ENCODE measurements around the gene TUBB6.

DNA sequence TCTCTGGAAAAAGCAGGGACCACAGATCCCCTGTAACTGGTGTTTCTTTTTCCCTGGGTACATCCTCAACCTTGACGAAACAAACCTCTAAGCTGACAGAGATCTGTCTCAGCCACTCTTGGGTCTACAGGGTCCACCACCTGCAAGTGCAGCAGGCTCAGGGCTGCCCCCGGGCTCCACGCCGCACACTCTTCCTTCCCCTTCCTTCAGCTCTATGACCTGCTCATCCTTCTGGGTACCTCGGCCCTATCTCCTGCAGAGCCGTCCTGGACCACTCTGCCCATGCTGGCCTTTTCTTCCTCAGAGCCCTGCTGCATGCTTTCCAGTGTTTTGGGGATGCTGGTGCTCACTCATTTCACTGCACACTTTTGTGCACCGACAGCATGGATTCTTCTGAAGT lies 27.5 kb downstream of the TUBB6 start:
- TF ChIP-seq, protein P1, sequence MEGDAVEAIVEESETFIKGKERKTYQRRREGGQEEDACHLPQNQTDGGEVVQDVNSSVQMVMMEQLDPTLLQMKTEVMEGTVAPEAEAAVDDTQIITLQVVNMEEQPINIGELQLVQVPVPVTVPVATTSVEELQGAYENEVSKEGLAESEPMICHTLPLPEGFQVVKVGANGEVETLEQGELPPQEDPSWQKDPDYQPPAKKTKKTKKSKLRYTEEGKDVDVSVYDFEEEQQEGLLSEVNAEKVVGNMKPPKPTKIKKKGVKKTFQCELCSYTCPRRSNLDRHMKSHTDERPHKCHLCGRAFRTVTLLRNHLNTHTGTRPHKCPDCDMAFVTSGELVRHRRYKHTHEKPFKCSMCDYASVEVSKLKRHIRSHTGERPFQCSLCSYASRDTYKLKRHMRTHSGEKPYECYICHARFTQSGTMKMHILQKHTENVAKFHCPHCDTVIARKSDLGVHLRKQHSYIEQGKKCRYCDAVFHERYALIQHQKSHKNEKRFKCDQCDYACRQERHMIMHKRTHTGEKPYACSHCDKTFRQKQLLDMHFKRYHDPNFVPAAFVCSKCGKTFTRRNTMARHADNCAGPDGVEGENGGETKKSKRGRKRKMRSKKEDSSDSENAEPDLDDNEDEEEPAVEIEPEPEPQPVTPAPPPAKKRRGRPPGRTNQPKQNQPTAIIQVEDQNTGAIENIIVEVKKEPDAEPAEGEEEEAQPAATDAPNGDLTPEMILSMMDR (IDR thresholded peaks at IDR 0.05): no peak
- no peak for TF ChIP-seq POLR2A (IDR thresholded peaks at IDR 0.05)
